ENCODE data around the gene ALDH4A1. TPM values are rescaled to one million over a fixed set of nuclear protein-coding genes. Genes with fewer than 3 reads are reported as not detected.

ALDH4A1 gene
- total and polyA plus RNA-seq, 9 of the 15 experiments (the other 6 are each of a cell fraction or from before 2014, with no cell fraction given), result 0.27 to 31.4 (median 16.6) TPM

- TF ChIP-seq E2F4 (CRISPR knock-in tag; IDR thresholded peaks at IDR 0.05; ENCODE audit: low read depth) (0 out of 2 replicates have a peak, but pooled peaks have one; percentile 15), OTX1 (CRISPR knock-in tag; IDR thresholded peaks at IDR 0.05) (no peak), SIRT6 (IDR thresholded peaks at IDR 0.05; ENCODE audit: low read depth, low read length) (no peak), NUFIP1 (IDR thresholded peaks at IDR 0.05; ENCODE audit: partially characterized antibody) (peak; percentile 83), ZFX (CRISPR knock-in tag; IDR thresholded peaks at IDR 0.05) (peak; percentile 80), FUS (optimal IDR thresholded peaks at IDR 0.05; ENCODE audit: low read depth, low read length) (no peak), KDM5B (IDR thresholded peaks at IDR 0.05; ENCODE audit: insufficient replicate concordance, low read depth, low read length) (peak; percentile 68), KDM4B (IDR thresholded peaks at IDR 0.05; ENCODE audit: borderline replicate concordance in 2 of 2, low read depth in 1 of 2) (peak in 1 of 2 experiments; percentile 41; a peak in 1 of 4 replicates), ZNF311 (CRISPR knock-in tag; IDR thresholded peaks at IDR 0.05) (no peak), PRPF4 (IDR thresholded peaks at IDR 0.05; ENCODE audit: insufficient read depth, low read depth, low read length, poor library complexity, severe bottlenecking) (no peak), ZEB2 (IDR thresholded peaks at IDR 0.05) (no peak), TBL1XR1 (IDR thresholded peaks at IDR 0.05; ENCODE audit: low read length in 2 of 2) (peak; percentile 14 to 64; a peak in 1 of 4 replicates), ZNF174 (CRISPR knock-in tag; IDR thresholded peaks at IDR 0.05) (no peak), THRAP3 (IDR thresholded peaks at IDR 0.05; ENCODE audit: borderline replicate concordance) (no peak), MAZ (CRISPR knock-in tag; conservative IDR thresholded peaks at IDR 0.05 in 1 of 2, IDR thresholded peaks at IDR 0.05 in 1 of 2) (peak; percentile 13 to 64; a peak in 3 of 4 replicates), FOXO4 (CRISPR knock-in tag; IDR thresholded peaks at IDR 0.05) (no peak), ZNF707 (CRISPR knock-in tag; conservative IDR thresholded peaks at IDR 0.05) (no peak), RBM15 (IDR thresholded peaks at IDR 0.05; ENCODE audit: insufficient read depth, low read length) (no peak)
- TF ChIP-seq, protein P1, sequence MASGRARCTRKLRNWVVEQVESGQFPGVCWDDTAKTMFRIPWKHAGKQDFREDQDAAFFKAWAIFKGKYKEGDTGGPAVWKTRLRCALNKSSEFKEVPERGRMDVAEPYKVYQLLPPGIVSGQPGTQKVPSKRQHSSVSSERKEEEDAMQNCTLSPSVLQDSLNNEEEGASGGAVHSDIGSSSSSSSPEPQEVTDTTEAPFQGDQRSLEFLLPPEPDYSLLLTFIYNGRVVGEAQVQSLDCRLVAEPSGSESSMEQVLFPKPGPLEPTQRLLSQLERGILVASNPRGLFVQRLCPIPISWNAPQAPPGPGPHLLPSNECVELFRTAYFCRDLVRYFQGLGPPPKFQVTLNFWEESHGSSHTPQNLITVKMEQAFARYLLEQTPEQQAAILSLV (tag; IDR thresholded peaks at IDR 0.05), result no peak
- TF ChIP-seq, protein P2, sequence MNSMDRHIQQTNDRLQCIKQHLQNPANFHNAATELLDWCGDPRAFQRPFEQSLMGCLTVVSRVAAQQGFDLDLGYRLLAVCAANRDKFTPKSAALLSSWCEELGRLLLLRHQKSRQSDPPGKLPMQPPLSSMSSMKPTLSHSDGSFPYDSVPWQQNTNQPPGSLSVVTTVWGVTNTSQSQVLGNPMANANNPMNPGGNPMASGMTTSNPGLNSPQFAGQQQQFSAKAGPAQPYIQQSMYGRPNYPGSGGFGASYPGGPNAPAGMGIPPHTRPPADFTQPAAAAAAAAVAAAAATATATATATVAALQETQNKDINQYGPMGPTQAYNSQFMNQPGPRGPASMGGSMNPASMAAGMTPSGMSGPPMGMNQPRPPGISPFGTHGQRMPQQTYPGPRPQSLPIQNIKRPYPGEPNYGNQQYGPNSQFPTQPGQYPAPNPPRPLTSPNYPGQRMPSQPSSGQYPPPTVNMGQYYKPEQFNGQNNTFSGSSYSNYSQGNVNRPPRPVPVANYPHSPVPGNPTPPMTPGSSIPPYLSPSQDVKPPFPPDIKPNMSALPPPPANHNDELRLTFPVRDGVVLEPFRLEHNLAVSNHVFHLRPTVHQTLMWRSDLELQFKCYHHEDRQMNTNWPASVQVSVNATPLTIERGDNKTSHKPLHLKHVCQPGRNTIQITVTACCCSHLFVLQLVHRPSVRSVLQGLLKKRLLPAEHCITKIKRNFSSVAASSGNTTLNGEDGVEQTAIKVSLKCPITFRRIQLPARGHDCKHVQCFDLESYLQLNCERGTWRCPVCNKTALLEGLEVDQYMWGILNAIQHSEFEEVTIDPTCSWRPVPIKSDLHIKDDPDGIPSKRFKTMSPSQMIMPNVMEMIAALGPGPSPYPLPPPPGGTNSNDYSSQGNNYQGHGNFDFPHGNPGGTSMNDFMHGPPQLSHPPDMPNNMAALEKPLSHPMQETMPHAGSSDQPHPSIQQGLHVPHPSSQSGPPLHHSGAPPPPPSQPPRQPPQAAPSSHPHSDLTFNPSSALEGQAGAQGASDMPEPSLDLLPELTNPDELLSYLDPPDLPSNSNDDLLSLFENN (IDR thresholded peaks at IDR 0.05; ENCODE audit: low read depth in 2 of 2, low read length in 2 of 2), result peak in 1 of 2 experiments; percentile 8; a peak in 1 of 4 replicates
Observed at GRCh38 chr1:18902523-18903290, at the start of gene ALDH4A1 (continued).
